ENCODE data around the gene HIPK2.

HIPK2 gene

GRCh38 chr7:139709485-139709884, 68.3 kb downstream of the HIPK2 start:
- H3K4me3 ChIP-seq (ENCODE audit: low read depth in 1 of 2, low read length in 2 of 2) = no peak overlapping the region

GRCh38 chr7:139708541-139708940, 69.3 kb downstream of the HIPK2 start:
- Histone ChIP-seq H3K4me3 (ENCODE audit: low read depth in 1 of 2, low read length in 2 of 2) (no peak overlapping the region), H4K20me1 (ENCODE audit: insufficient read depth, low read length) (peaks cover 8% of the 10 kb centered on the region; the same call in 1 of the 2 replicates), H3K9me3 (ENCODE audit: insufficient read depth, low read length, severe bottlenecking) (no peaks in the 10 kb centered on the region), H3K9ac (ENCODE audit: low read depth, low read length) (no peak overlapping the region), H3K36me3 (ENCODE audit: insufficient read depth, low read length) (no peaks in the 10 kb centered on the region; the same call in 1 of the 2 replicates), H3K4me1 (ENCODE audit: insufficient read depth, low read length) (no peaks in the 10 kb centered on the region), H2AFZ (ENCODE audit: low read depth, low read length) (no peak overlapping the region), H3K4me2 (ENCODE audit: insufficient read depth, low read length) (no peak overlapping the region), H3K79me2 (ENCODE audit: insufficient read depth, low read length) (no peaks in the 10 kb centered on the region), H3K27me3 (ENCODE audit: insufficient read depth, low read length, poor library complexity) (no peaks in the 10 kb centered on the region), H3K27ac (ENCODE audit: low read length) (no peak overlapping the region)
- TF ChIP-seq EZH2 (IDR thresholded peaks at IDR 0.05; ENCODE audit: borderline replicate concordance, low read depth, low read length, severe bottlenecking) = no peak
- TF ChIP-seq CTCF (IDR thresholded peaks at IDR 0.05; ENCODE audit: borderline replicate concordance, extremely low read depth, low read length, poor library complexity, severe bottlenecking) = no peak
- DNase-seq (no peak), ATAC-seq (ENCODE audit: insufficient read depth, low read depth) (no peak)

More at GRCh38 chr7:139709485-139709884, 68.3 kb downstream of the HIPK2 start:
- H3K27me3 ChIP-seq (ENCODE audit: insufficient read depth, low read length, poor library complexity) = no peaks in the 10 kb centered on the region
- no peaks in the 10 kb centered on the region; the same call in 1 of the 2 replicates for H3K36me3 ChIP-seq (ENCODE audit: insufficient read depth, low read length)
- TF ChIP-seq CTCF (IDR thresholded peaks at IDR 0.05; ENCODE audit: borderline replicate concordance, extremely low read depth, low read length, poor library complexity, severe bottlenecking) (no peak), EZH2 (IDR thresholded peaks at IDR 0.05; ENCODE audit: borderline replicate concordance, low read depth, low read length, severe bottlenecking) (no peak)
- no peak overlapping the region for H3K4me2 ChIP-seq (ENCODE audit: insufficient read depth, low read length)
- no peak overlapping the region for H3K9ac ChIP-seq (ENCODE audit: low read depth, low read length)
- no peaks in the 10 kb centered on the region for H3K9me3 ChIP-seq (ENCODE audit: insufficient read depth, low read length, severe bottlenecking)
- no peak overlapping the region for H2AFZ ChIP-seq (ENCODE audit: low read depth, low read length)
- H3K27ac ChIP-seq (ENCODE audit: low read length) = no peak overlapping the region
- no peak for DNase-seq
- no peaks in the 10 kb centered on the region for H3K79me2 ChIP-seq (ENCODE audit: insufficient read depth, low read length)
- no peak for ATAC-seq (ENCODE audit: insufficient read depth, low read depth)
- H3K4me1 ChIP-seq (ENCODE audit: insufficient read depth, low read length) = no peaks in the 10 kb centered on the region
- H4K20me1 ChIP-seq (ENCODE audit: insufficient read depth, low read length) = peaks cover 8% of the 10 kb centered on the region; the same call in 1 of the 2 replicates

- Histone ChIP-seq H3K4me2 (ENCODE audit: insufficient read depth, low read length) (no peak overlapping the region), H3K9me3 (ENCODE audit: insufficient read depth, low read length, severe bottlenecking) (no peaks in the 10 kb centered on the region), H3K27me3 (ENCODE audit: insufficient read depth, low read length, poor library complexity) (no peaks in the 10 kb centered on the region), H3K27ac (ENCODE audit: low read length) (no peak overlapping the region), H2AFZ (ENCODE audit: low read depth, low read length) (no peak overlapping the region), H3K79me2 (ENCODE audit: insufficient read depth, low read length) (no peaks in the 10 kb centered on the region), H3K4me3 (ENCODE audit: low read depth in 1 of 2, low read length in 2 of 2) (no peak overlapping the region), H4K20me1 (ENCODE audit: insufficient read depth, low read length) (peaks cover 8% of the 10 kb centered on the region; the same call in 1 of the 2 replicates), H3K36me3 (ENCODE audit: insufficient read depth, low read length) (no peaks in the 10 kb centered on the region; the same call in 1 of the 2 replicates), H3K4me1 (ENCODE audit: insufficient read depth, low read length) (no peaks in the 10 kb centered on the region), H3K9ac (ENCODE audit: low read depth, low read length) (no peak overlapping the region)
- no peak for ATAC-seq (ENCODE audit: insufficient read depth, low read depth)
- no peak for DNase-seq
- no peak for TF ChIP-seq CTCF (IDR thresholded peaks at IDR 0.05; ENCODE audit: borderline replicate concordance, extremely low read depth, low read length, poor library complexity, severe bottlenecking)
- no peak for TF ChIP-seq EZH2 (IDR thresholded peaks at IDR 0.05; ENCODE audit: borderline replicate concordance, low read depth, low read length, severe bottlenecking)
Measured at GRCh38 chr7:139706837-139707236, 71.0 kb downstream of the HIPK2 start.

All from DND-41 (cell line).